AG04449 (cell line): ENCODE measurements around the gene CLDN7.

Source experiments
- CTCF ChIA-PET: fragments of 350-600 bp; formaldehyde crosslinking; extraction: SDS; loops from one replicate; lab custom pipeline; 2021; ENCODE audit warnings: antibody characterized with exemption; lab: Yijun Ruan, JAX
- POLR2A ChIA-PET: fragments of 400-600, 350-600 bp; formaldehyde crosslinking; extraction: SDS; loops from one replicate; lab custom pipeline; 2020; ENCODE audit warnings: antibody characterized with exemption, inconsistent platforms; lab: Yijun Ruan, JAX
- DNase-seq: peaks from one replicate; pipeline ENCODE4 v3.0.0-alpha.2; 2010; ENCODE audit warnings: low read depth, low spot score
- H3K4me3 ChIP-seq: 2 replicates; pipeline ENCODE4 v1.5.1; 2011; ENCODE audit warnings: low read depth, mild to moderate bottlenecking, control low read depth, low read length
- TF ChIP-seq, protein P1 (sequence below): IDR thresholded peaks from one replicate; pipeline ENCODE4 v1.5.1; 2011; ENCODE audit warnings: mild to moderate bottlenecking, moderate library complexity, low read length, control low read depth, inconsistent platforms; ENCODE audit not compliant: insufficient read depth; ENCODE audit errors: missing control alignments

The CLDN7 gene

DNA sequence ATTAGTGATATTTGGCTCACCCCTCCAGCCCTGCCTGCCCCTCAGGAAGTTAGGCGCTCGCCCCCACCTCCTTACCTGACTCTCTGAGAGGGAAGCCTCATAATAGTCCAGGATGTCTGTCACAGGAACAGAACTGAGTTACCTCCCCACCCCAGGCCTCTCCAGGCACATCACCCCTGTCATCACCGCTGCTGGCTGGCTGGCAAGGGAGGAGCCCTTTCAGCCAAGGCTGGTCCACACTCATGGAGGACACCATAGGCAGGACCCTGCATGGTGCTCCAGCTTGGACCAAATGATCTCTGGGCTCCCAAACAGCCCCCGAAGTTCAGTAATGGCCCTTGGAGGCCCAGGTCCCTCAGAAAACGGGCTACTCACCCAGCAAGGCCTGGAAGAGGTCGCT is 44.1 kb downstream of the CLDN7 start:
- H3K4me3 ChIP-seq = peak overlapping the region; percentile 66
- POLR2A ChIA-PET = no interaction called here

DNA sequence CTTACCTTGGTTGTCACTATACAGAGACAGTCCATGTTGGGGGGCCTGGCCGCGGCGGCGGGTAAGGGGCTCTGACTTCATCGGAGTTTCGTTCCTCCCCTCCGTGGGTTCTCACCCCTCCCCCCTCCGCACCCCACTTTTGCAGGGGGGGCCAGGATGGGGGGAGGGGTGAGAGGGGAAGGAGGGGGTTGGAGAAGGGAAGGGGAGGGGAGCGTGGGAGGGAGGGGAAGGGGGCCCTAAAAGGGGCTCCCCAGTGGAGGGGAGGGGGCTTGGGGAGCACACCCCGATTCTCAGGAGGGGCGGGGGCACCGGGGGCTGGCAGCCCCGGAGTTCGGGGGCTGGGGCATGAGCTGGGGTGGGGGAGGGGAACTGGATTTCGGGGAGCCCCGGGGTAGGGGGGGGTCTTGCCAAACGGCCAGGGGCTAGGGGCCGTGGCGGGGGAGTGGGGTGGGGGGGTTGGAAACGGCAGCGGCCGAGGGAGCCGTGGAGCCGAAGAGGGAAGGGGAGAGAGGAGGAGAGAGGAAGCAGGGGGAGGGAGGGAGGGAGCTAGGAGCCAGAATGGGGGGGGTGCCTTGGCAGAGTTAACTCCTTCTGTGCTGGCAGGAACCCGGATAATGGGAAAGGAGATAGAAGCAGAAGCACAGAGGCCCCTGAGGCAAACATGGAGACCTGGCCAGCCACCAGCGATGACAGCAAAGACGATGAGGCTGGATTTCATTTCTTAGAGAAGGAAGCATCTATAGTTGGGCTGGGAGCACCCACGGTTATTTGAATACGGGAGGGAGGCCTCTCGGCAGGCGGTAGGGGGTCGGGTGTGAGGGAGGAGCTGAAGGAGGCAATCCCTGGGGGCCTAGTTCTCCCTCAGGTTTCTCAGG is 44.9 kb downstream of the CLDN7 start:
- ChIA-PET POLR2A (no interaction called here), CTCF (no interaction called here)
- no peak for DNase-seq
- peak overlapping the region; percentile 66 for H3K4me3 ChIP-seq
- TF ChIP-seq, protein P1, sequence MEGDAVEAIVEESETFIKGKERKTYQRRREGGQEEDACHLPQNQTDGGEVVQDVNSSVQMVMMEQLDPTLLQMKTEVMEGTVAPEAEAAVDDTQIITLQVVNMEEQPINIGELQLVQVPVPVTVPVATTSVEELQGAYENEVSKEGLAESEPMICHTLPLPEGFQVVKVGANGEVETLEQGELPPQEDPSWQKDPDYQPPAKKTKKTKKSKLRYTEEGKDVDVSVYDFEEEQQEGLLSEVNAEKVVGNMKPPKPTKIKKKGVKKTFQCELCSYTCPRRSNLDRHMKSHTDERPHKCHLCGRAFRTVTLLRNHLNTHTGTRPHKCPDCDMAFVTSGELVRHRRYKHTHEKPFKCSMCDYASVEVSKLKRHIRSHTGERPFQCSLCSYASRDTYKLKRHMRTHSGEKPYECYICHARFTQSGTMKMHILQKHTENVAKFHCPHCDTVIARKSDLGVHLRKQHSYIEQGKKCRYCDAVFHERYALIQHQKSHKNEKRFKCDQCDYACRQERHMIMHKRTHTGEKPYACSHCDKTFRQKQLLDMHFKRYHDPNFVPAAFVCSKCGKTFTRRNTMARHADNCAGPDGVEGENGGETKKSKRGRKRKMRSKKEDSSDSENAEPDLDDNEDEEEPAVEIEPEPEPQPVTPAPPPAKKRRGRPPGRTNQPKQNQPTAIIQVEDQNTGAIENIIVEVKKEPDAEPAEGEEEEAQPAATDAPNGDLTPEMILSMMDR = no peak

More for the DNA sequence above, 44.1 kb downstream of the CLDN7 start:
- DNase-seq = no peak
- TF ChIP-seq, protein P1 = no peak
- CTCF ChIA-PET = interaction anchor here (4.6 kb wide), 1 partner anchor 79 kb away, joined by 37 read pairs; no protein-coding TSS in a partner anchor

DNA sequence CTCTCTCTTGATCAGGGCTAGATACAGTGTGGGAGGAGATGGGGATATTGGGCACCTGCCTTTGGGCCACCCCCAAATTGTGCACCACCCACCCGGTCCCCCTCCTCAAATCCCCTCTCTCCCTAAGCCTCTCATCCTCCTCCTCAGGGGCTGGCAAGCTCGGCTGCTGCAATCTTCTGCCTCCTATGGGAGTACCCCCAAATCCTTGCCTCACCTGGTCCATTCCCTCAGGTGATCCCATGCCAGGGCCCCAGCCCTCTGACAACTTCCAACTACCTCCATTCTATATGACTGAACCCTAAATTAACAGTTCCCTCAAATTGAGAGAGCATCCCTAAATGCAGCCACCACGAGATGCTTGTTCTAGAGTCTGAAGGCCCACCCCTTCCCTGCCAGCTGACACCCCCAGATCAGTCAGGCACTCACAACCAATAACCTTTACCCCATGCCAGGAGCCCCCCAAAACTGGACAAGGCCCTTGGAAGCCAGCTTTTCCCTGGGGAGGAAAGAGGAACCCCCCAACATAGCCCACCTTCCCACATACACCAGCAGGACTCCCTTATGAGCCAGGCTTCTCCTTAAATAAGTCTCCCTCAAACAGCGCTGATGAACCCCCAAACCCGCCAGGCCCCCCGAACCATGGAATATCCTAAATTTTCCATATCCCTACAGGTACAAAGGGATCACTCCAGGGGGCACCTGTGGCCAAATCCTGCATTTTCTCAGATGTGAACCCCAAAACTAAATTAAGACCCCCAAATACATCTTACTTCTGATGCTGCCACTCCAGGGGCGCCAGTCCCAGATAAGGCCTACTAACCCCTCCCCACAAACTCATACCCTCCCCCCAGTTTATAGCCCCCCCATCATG is 45.8 kb downstream of the CLDN7 start:
- H3K4me3 ChIP-seq = peak overlapping the region; percentile 66
- ChIA-PET CTCF (interaction anchor here (1.0 to 2.3 kb wide), 3 partner anchors 8 to 171 kb away, joined by 3 to 6 read pairs (median 4); no protein-coding TSS in a partner anchor), POLR2A (interaction anchor here (1.2 kb wide), 1 partner anchor 18 kb away, joined by 3 read pairs; the partner anchor contains the start of gene DVL2)
- DNase-seq = no peak
- TF ChIP-seq, protein P1 = no peak

DNA sequence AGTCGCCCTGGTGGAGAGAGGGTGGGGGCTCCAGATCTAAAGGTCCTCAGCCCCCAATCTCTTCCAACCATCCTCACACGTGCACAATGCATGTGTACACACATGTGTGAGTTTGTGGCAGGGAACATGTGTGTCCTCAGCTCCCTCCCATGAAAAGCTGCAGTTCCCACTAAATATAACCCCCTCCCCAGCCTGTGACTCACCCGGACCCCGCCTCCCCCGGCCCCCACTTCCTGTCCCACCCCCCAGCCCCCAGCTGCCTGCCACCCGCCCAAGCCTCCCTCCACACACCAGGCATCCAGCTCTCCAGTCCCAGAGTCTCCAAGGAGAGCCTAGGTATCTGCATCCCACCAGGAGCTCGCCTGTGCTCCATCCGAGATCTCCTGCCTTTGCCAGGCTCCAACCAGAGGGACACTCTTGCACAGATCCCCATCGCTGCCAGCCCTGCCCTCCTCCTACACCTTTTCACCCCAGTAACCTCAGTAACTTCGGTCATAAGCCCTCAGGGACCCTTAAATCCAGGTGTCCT is 46.6 kb downstream of the CLDN7 start:
- ChIA-PET CTCF (interaction anchor here (1.0 to 2.3 kb wide), 4 partner anchors 9 to 170 kb away, joined by 3 to 6 read pairs (median 4); no protein-coding TSS in a partner anchor), POLR2A (interaction anchor here (0.6 to 1.2 kb wide), 2 partner anchors 9 to 19 kb away, joined by 3 to 4 read pairs; partner anchors contain the start of gene DVL2)
- TF ChIP-seq, protein P1 = no peak
- peak overlapping the region; percentile 66 for H3K4me3 ChIP-seq
- no peak for DNase-seq

DNA sequence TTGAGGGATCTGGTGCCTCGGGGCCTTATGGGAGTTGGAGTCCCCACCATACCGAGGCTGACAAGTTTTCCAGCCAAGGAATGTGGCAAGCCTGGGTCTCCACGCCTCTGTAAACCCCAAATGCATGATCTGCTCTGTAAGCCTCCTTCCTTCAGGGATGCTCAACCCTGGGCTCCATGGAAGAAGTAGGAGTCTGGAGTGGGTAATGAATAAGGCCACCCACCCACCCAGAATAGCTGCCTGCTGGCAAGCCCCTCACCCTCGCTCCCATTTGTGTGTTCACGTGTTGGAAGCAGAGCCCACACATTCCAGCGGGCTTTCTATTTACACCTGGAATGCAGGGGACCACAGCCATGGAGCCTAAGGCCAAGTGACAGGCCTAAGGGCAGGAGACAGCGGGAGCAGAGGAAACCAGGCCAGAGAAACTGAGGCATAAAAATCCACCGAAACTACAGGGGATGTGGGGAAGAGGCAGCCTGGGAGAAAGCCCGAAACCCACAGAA is 47.1 kb downstream of the CLDN7 start:
- no peak for DNase-seq
- ChIA-PET POLR2A (interaction anchor here (0.6 to 1.2 kb wide), 3 partner anchors 10 to 22 kb away, joined by 3 to 4 read pairs (median 3); partner anchors contain the start of gene DVL2), CTCF (interaction anchor here (1.4 to 2.3 kb wide), 5 partner anchors 9 to 170 kb away, joined by 4 to 11 read pairs (median 6); no protein-coding TSS in a partner anchor)
- H3K4me3 ChIP-seq = peak overlapping the region; percentile 66
- TF ChIP-seq, protein P1 = no peak
